Measurements from ENCODE around the gene C9orf72.

DNA sequence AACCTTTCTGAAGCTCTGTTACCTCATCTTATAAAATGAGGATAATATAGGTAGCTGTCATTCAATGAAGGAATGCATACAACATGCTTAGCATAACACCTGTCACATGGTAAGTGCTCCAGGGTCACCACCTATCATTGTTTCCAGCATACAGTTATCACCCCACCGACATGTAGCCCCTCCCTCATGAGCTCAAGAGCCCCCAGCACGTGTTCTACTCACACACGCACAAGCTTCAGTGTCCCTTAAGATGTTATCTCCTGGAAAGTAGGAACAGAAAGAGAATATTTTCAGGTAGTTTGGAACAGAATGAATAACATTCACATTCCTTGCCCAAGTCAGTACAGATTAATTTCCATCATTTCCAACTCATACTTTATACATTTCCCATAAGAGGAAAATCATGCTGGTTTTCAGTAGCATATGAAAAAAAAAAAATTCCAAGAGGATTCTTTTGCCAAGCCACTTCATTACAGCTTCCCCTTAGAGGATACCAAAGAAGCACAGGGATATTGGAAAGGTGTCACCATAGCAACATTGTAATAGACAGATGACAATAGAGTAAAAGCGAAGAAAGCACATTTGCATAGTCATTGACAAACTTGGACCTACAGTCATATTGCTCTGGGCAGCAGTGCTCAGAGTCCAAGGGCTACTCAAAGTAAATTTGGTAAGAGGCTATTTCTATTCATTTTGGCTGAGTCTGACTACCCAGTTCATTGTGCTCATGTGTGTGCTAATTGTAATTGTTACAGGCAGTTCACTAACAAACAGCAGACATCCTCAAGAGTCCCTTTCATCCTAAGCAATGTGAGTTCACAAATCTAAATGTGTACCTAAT is 42.1 kb downstream of the C9orf72 start:
- TF ChIP-seq EZH2 (IDR thresholded peaks at IDR 0.05) (no peak), POLR2AphosphoS5 (IDR thresholded peaks at IDR 0.05; ENCODE audit: borderline replicate concordance, low read depth, low read length) (no peak), FOXP2 (optimal IDR thresholded peaks at IDR 0.05; ENCODE audit: control extremely low read depth, extremely low read length, insufficient read depth) (no peak)

All from SK-N-MC (cell line).